ENCODE measurements around the gene PLEKHH1. TPM values are rescaled to one million over a fixed set of nuclear protein-coding genes. Genes with fewer than 3 reads are reported as not detected.
A peak's percentile ranks its signal among the peaks of the same experiment; 100 is the strongest.

The PLEKHH1 gene
- total RNA-seq, 2 donors from 2014 or later, result 59.9 to 61.1 TPM

DNA sequence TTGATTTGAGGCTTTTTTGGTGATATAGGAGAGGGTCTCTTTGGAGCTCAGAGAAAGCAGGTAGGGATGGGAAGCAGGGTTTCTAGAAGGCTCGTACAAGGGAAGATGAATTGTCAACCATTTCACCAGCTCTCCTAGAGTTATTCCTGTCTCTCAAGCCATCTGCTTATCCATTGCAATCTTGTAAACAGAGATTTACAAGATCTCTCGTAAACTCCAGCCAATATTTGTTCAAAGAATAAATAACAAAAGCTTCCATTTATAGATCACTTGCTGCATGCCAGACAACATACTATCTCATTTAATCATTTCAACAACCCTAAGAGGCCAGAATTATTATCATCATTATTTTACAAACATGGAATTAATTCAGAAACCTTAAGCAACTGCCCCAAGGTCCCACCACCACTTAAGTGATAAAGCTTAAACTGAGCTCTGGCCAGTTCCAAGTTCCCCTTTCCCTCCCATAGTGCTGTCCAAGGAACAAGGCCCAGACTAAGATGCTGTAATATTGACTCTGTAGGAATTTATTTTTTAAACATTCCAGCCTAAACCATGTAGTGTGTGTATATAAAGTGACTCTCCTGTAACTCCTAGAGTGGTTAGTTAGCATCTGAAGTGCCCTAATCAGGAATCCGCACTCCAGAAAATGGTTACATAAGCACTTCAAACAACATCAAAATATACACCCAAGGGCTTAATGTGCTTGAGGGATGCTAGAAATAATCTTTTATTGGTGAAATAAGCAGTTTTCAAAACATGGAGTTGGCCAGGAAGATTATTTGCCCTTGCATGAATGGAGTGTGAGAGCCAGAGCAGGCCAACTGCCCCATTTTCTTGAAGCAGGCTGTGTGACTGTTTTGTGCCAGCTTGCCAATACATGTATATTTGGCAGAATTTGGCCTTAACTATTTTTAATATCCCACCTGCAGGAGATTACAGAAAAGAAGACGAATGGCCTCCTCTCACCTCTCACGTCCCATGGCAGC lies 2.8 kb upstream of the PLEKHH1 start:
- TF ChIP-seq CTCF (conservative IDR thresholded peaks at IDR 0.05), result no peak
- Mint-ChIP-seq H3K4me3 (no peak overlapping the region), H3K27ac (no peak overlapping the region), H3K4me1 (peaks cover 11% of the 10 kb centered on the region), H3K27me3 (ENCODE audit: insufficient read depth) (peaks cover 2% of the 10 kb centered on the region), H3K36me3 (ENCODE audit: low read depth) (no peaks in the 10 kb centered on the region), H3K9me3 (no peaks in the 10 kb centered on the region)
- H3K4me3 ChIP-seq (ENCODE audit: low read length), result no peak overlapping the region
- H3K4me1 ChIP-seq (ENCODE audit: control insufficient read depth, insufficient read depth, low read length), result no peaks in the 10 kb centered on the region
- WGBS, 2 experiments (ENCODE audit: insufficient coverage in 1 of 2, insufficient read length in 1 of 2), result 86 to 88% methylated on average over 4 of the region's 5 CpGs
- peaks cover 8% of the 10 kb centered on the region for H3K27me3 ChIP-seq (ENCODE audit: control insufficient read depth, insufficient read depth, low read length, poor library complexity, severe bottlenecking)
- H3K36me3 ChIP-seq (ENCODE audit: control insufficient read depth, insufficient read depth, low read length), result no peaks in the 10 kb centered on the region
- H3K27ac ChIP-seq (ENCODE audit: low read depth, low read length), result no peak overlapping the region
- no peaks in the 10 kb centered on the region for H3K9me3 ChIP-seq (ENCODE audit: control insufficient read depth, low read length)
- H3K9ac ChIP-seq (ENCODE audit: extremely low read depth, low read length, poor library complexity, severe bottlenecking), result no peak overlapping the region
- DNase-seq, result no peak

GRCh38 chr14:67532606-67532997 lies 488 bp upstream of the PLEKHH1 start:
- H3K27me3 ChIP-seq (ENCODE audit: control insufficient read depth, insufficient read depth, low read length, poor library complexity, severe bottlenecking), result no peaks in the 10 kb centered on the region
- H3K36me3 Mint-ChIP-seq (ENCODE audit: low read depth), result no peaks in the 10 kb centered on the region
- H3K36me3 ChIP-seq (ENCODE audit: control insufficient read depth, insufficient read depth, low read length), result no peaks in the 10 kb centered on the region
- H3K4me1 Mint-ChIP-seq, result peaks cover 11% of the 10 kb centered on the region
- no peak for TF ChIP-seq CTCF (conservative IDR thresholded peaks at IDR 0.05)
- no peak overlapping the region for H3K27ac ChIP-seq (ENCODE audit: low read depth, low read length)
- H3K9ac ChIP-seq (ENCODE audit: extremely low read depth, low read length, poor library complexity, severe bottlenecking), result peak overlapping the region; percentile 39
- peak overlapping the region; percentile 55 for H3K27ac Mint-ChIP-seq
- no peaks in the 10 kb centered on the region for H3K27me3 Mint-ChIP-seq (ENCODE audit: insufficient read depth)
- peak overlapping the region; percentile 83 for H3K4me3 ChIP-seq (ENCODE audit: low read length)
- H3K9me3 ChIP-seq (ENCODE audit: control insufficient read depth, low read length), result no peaks in the 10 kb centered on the region
- DNase-seq, result peak; percentile 58
- H3K9me3 Mint-ChIP-seq, result no peaks in the 10 kb centered on the region
- no peaks in the 10 kb centered on the region for H3K4me1 ChIP-seq (ENCODE audit: control insufficient read depth, insufficient read depth, low read length)
- WGBS, 2 experiments (ENCODE audit: insufficient coverage in 1 of 2, insufficient read length in 1 of 2), result 28 to 30% methylated on average over 7 to 23 of the region's 23 CpGs
- peak overlapping the region; percentile 83 for H3K4me3 Mint-ChIP-seq

- H3K27me3 Mint-ChIP-seq (ENCODE audit: insufficient read depth), result no peaks in the 10 kb centered on the region
- no peak for DNase-seq
- H3K4me1 Mint-ChIP-seq, result peaks cover 11% of the 10 kb centered on the region
- Histone ChIP-seq H3K27ac (ENCODE audit: low read depth, low read length) (no peak overlapping the region), H3K4me1 (ENCODE audit: control insufficient read depth, insufficient read depth, low read length) (no peaks in the 10 kb centered on the region), H3K27me3 (ENCODE audit: control insufficient read depth, insufficient read depth, low read length, poor library complexity, severe bottlenecking) (no peaks in the 10 kb centered on the region), H3K36me3 (ENCODE audit: control insufficient read depth, insufficient read depth, low read length) (no peaks in the 10 kb centered on the region), H3K9ac (ENCODE audit: extremely low read depth, low read length, poor library complexity, severe bottlenecking) (peak overlapping the region; percentile 39), H3K4me3 (ENCODE audit: low read length) (peak overlapping the region; percentile 83), H3K9me3 (ENCODE audit: control insufficient read depth, low read length) (no peaks in the 10 kb centered on the region)
- H3K36me3 Mint-ChIP-seq (ENCODE audit: low read depth), result no peaks in the 10 kb centered on the region
- 4 to 8% methylated on average over 4 to 6 of the region's 6 CpGs for WGBS, 2 experiments (ENCODE audit: insufficient coverage in 1 of 2, insufficient read length in 1 of 2)
- peak overlapping the region; percentile 83 for H3K4me3 Mint-ChIP-seq
- TF ChIP-seq CTCF (conservative IDR thresholded peaks at IDR 0.05), result peak; percentile 3
- H3K9me3 Mint-ChIP-seq, result no peaks in the 10 kb centered on the region
- H3K27ac Mint-ChIP-seq, result peak overlapping the region; percentile 95
Measured at GRCh38 chr14:67533754-67534085, 630 bp downstream of the PLEKHH1 start.
